ENCODE results near the gene CFLAR. TPM values are rescaled to one million over a fixed set of nuclear protein-coding genes. Genes with fewer than 3 reads are reported as not detected.
"Not testable (repeated sequence)": the region's sequence is repeated elsewhere in the genome, so short reads cannot be mapped to it uniquely, and the experiment has no call there.

The CFLAR gene
- total RNA-seq, 1 donor from 2014 or later: 415 TPM

DNA sequence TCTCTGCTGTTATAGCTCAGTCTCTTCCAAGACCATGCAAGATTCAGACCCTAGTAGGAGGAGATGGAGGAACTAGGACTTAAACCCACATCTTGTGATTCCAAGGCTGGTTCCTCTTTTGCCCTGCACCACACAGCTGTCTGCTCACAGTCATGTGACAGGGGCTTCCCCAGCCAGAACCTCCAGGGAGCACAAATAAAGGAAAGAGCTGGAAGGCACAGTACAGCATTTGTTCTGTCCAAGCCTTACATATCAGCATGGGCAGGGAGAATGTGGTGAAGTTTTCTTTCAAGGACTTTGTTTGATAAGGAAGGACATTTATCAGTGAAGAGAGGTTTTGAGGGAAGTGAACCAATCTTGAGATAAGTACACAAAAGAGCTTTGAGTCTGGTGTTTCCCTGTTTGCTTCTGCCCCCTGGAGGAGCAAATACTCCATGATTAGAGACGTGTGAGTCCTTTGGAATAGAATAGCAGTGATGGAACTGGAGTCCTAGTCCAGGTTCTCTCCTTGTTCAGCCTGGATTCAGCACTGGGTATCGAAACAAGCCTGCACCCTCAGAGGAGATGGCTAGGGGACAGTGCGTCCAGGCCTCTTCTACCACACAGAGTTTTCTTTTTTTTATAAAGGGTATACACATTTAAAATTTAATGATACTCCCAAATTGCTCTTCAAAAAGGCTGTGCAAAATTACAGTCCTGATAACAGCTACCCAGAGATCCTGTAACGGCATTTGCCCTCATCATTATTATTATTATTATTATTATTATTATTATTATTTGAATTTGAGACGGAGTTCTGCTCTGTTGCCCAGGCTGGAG is 42.4 kb downstream of the CFLAR start:
- no peaks in the 10 kb centered on the region for H3K27me3 Mint-ChIP-seq
- DNase-seq: peak; percentile 89
- intact Hi-C loops (cut with micrococcal nuclease): loop anchor here (1.0 to 5.0 kb wide), 3 partner anchors 41 to 196 kb away; partner anchors contain the start of genes HYCC2, NDUFB3 and ORC2

DNA sequence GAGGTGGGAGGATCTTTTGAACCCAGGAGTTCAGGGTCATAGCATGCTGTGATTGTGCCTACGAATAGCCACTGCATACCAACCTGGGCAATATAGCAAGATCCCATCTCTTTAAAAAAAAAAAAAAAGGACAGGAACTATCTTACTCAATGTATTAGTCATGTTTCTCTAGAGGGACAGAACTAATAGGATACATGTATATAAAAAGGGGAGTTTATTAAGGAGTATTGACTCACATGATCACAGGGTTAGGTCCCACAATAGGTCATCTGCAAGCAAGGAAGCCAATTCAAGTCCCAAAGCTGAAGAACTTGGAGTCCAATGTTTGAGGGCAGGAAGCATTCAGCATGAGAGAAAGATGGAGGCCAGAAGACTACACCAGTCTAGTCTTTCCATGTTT is 48.2 kb downstream of the CFLAR start:
- Mint-ChIP-seq H3K27me3 (no peaks in the 10 kb centered on the region), H3K36me3 (ENCODE audit: low read depth) (peaks cover 79% of the 10 kb centered on the region), H3K4me3 (no peak overlapping the region), H3K27ac (no peak overlapping the region), H3K4me1 (peaks cover 4% of the 10 kb centered on the region), H3K9me3 (peaks cover 3% of the 10 kb centered on the region)
- DNase-seq: no peak
- intact Hi-C loops (cut with micrococcal nuclease): no loop called here

More for the DNA sequence above, 42.4 kb downstream of the CFLAR start:
- Mint-ChIP-seq H3K9me3 (no peaks in the 10 kb centered on the region), H3K4me3 (peak overlapping the region; percentile 42), H3K36me3 (ENCODE audit: low read depth) (peaks cover 73% of the 10 kb centered on the region), H3K27ac (peak overlapping the region; percentile 77), H3K4me1 (peaks cover 18% of the 10 kb centered on the region)

DNA sequence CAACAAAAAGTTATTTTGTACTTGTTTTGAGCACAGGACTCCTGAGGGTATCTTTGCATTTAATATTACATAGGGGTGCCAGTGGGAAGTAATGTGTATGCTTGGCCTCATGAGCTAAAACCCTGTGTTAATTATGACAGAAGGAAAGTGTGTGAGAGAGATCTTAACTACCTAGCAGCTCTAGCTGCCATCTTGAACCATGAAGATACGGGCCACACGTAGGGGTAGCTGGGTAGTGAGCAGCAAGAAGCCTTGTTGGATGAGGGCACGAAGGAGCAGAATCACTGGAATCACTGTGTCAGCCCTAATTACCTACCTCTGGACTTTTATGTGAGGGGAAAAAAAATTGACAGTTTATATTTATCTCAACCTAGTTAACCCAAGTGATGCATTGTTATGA is 51.6 kb downstream of the CFLAR start:
- H3K9me3 Mint-ChIP-seq: peaks cover 3% of the 10 kb centered on the region
- intact Hi-C loops (cut with micrococcal nuclease): no loop called here
- H3K27me3 Mint-ChIP-seq: no peaks in the 10 kb centered on the region
- H3K4me1 Mint-ChIP-seq: peaks cover 2% of the 10 kb centered on the region
- no peak overlapping the region for H3K4me3 Mint-ChIP-seq
- no peak for DNase-seq
- no peak overlapping the region for H3K27ac Mint-ChIP-seq
- H3K36me3 Mint-ChIP-seq (ENCODE audit: low read depth): peaks cover 62% of the 10 kb centered on the region

DNA sequence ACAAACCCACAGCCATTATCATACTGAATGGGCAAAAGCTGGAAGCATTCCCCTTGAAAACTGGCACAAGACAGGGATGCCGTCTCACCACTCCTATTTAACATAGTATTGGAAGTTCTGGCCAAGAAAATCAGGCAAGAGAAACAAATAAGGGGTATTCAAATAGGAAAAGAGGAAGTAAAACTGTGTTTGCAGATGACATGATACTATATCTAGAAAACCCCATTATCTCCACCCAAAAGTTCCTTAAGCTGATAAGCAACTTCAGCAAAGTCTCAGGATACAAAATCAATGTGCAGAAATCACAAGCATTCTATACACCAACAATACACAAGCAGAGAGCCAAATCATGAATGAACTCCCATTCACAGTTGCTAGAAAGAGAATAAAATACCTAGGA is 52.5 kb downstream of the CFLAR start:
- DNase-seq; H3K9me3 Mint-ChIP-seq; H3K27ac Mint-ChIP-seq; H3K27me3 Mint-ChIP-seq; intact Hi-C loops (cut with micrococcal nuclease); H3K4me3 Mint-ChIP-seq; H3K4me1 Mint-ChIP-seq: not testable (repeated sequence)
- peaks cover 53% of the 10 kb centered on the region for H3K36me3 Mint-ChIP-seq (ENCODE audit: low read depth)

DNA sequence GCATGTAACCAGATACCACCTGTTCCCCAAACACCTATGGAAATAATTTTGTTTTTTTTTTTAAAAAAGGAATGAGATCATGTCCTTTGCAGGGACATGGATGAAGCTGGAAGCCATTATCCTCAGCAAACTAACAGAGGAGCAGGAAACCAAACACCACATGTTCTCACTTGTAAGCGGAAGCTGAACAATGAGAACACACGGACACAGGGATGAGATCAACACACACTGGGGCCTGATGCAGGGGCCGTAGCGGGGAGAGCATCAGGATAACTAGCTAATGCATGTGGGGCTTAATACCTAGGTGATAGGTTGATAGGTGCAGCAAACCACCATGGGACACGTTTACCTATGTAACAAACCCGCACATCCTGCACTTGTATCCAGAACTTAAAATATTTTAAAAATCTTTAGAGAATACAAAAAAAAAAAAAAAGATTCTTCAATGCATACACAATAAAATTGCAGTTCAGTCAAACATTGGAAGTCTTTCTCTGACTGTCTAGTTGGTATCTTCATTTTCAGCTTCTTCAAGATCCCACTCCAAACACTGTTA is 55.4 kb downstream of the CFLAR start:
- H3K4me3 Mint-ChIP-seq: no peak overlapping the region
- intact Hi-C loops (cut with micrococcal nuclease): loop anchor here (10.0 kb wide), 1 partner anchor 597 kb away; no protein-coding TSS in a partner anchor
- peaks cover 30% of the 10 kb centered on the region for H3K36me3 Mint-ChIP-seq (ENCODE audit: low read depth)
- no peak overlapping the region for H3K27ac Mint-ChIP-seq
- no peak for DNase-seq
- peaks cover 7% of the 10 kb centered on the region for H3K4me1 Mint-ChIP-seq
- H3K9me3 Mint-ChIP-seq: peaks cover 3% of the 10 kb centered on the region
- H3K27me3 Mint-ChIP-seq: no peaks in the 10 kb centered on the region

DNA sequence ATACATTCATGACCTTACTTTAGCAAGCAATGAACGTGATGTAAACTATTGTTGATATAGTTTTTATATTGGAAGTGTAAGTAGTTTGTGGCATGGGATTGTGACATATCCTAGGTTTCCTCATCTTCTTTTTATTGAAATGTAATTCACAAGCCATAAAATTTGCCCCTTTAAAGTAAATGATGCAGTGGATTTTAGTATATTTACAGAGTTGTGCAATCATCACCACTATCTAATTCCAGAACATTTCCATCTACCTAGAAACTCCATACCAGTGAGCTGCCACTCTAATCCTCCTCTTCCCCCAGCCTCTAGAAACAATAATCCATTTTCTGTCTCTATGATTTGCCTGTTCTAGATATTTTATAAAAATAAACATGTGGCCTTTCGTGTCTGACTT is 56.3 kb downstream of the CFLAR start:
- DNase-seq: no peak
- Mint-ChIP-seq H3K27me3 (no peaks in the 10 kb centered on the region), H3K36me3 (ENCODE audit: low read depth) (peaks cover 22% of the 10 kb centered on the region), H3K4me3 (no peak overlapping the region), H3K27ac (no peak overlapping the region), H3K4me1 (peaks cover 9% of the 10 kb centered on the region), H3K9me3 (peaks cover 3% of the 10 kb centered on the region)
- intact Hi-C loops (cut with micrococcal nuclease): loop anchor here (10.0 kb wide), 1 partner anchor 597 kb away; no protein-coding TSS in a partner anchor

DNA sequence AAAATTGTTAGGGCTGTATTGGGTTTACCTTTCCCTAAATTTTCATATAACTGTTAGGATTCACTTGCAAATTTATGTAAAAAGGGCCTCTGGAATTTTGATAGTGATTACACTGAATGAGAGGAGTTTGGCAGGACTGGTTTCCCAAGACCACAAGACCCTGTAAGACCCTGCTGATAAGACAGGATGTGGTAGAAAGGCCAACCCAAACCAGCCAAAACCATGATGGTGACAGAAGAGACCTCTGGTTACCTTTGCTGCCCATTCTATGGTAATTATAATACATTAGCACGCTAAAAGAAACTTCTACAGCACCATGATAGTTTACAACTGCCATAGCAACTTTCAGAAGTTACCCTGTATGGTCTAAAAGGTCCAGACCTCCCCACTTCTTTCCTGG is 58.7 kb downstream of the CFLAR start:
- Mint-ChIP-seq H3K27ac (no peak overlapping the region), H3K4me3 (no peak overlapping the region), H3K36me3 (ENCODE audit: low read depth) (peaks cover 2% of the 10 kb centered on the region), H3K9me3 (no peaks in the 10 kb centered on the region), H3K27me3 (no peaks in the 10 kb centered on the region), H3K4me1 (peaks cover 13% of the 10 kb centered on the region)
- DNase-seq: no peak
- intact Hi-C loops (cut with micrococcal nuclease): loop anchor here (5.0 to 10.0 kb wide), 2 partner anchors 102 to 600 kb away; partner anchors contain the start of genes HYCC2 and NDUFB3

DNA sequence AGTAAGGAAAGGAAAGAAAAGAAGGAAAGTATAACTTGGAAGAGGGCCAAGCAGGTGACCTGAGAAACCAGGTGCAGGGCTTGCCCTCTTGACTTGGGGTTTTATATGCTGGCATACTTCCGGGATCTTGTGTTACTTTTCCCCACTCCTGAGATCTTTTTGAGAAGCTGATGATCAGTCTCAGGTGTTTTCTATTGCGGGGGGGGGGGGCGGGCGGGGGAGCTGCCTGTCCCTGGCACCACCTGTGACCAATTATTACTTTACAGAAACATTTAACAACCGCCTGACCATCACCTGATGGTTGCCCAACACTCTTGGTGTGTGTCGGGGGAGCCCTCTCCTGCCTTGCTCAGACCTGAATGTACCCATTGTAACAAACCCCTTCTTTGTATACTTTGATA is 60.1 kb downstream of the CFLAR start:
- Mint-ChIP-seq H3K36me3 (ENCODE audit: low read depth) (no peaks in the 10 kb centered on the region), H3K4me1 (peaks cover 19% of the 10 kb centered on the region), H3K27ac (no peak overlapping the region), H3K4me3 (no peak overlapping the region), H3K9me3 (no peaks in the 10 kb centered on the region), H3K27me3 (no peaks in the 10 kb centered on the region)
- intact Hi-C loops (cut with micrococcal nuclease): loop anchor here (2.0 to 10.0 kb wide), 3 partner anchors 104 to 601 kb away; partner anchors contain the start of genes HYCC2 and NDUFB3
- no peak for DNase-seq

DNA sequence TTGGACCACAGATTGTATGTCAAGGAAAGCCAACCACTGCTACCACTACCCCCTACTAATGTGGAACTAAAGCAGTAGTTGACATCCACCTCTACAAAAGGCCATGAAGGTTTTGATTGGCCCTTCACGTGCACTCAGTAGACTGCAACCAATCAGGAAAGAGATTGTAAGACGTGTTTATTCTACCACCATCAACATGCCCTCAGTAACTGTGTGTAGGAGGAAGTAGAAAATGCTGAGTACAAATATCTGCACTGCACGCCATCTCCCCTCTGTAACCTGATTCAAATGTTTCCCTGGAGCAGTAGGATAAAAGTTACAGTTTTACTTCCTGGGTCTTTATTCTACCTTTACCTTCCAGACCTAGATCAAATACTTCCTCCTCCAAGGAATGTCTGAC is 64.0 kb downstream of the CFLAR start:
- Mint-ChIP-seq H3K9me3 (no peaks in the 10 kb centered on the region), H3K27me3 (no peaks in the 10 kb centered on the region), H3K4me3 (no peak overlapping the region), H3K36me3 (ENCODE audit: low read depth) (peaks cover 3% of the 10 kb centered on the region), H3K4me1 (peaks cover 36% of the 10 kb centered on the region), H3K27ac (no peak overlapping the region)
- intact Hi-C loops (cut with micrococcal nuclease): loop anchor here (5.0 kb wide), 1 partner anchor 368 kb away; the partner anchor contains the start of gene BZW1
- DNase-seq: no peak

DNA sequence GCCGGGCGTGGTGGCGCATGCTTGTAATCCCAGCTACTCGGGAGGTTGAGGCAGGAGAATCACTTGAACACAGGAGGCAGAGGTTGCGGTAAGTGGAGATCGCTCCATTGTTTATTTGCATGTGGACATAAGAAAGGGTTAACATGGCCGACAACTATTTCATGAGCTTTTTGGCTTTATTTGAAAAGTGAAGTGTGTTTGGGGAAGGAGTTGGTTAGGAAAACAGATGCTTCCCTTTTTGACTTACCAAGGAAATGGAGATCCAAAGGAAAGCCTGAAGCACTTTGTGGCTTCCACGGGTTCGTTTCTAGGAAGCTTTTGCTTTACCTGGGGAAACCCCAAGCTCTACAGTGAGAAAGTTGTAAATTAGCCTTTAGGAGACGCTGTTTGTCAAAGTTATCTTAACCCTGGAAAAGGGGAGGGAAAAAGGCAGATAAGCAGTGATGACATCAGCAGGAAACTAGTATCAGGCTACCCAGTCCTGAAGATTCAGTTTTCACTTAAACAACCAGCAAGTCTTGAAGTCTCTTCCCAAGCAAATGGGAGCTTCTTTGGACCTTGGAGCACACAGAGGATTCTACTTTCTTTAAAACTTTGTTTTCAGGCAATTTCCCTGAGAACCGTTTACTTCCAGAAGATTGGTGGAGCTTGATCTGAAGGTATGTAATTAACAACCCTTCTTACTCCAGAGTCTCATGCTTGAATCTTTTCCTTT is 66.8 kb downstream of the CFLAR start, which contains the start of gene CASP10:
Gene CASP10 (plus strand): TSS at position 492 of the 715 bp plus-strand sequence. CDS start 2,637 bp downstream, outside the sequence.
- Mint-ChIP-seq H3K4me3 (peak within 1 kb of the TSS; percentile 98), H3K27me3 (no peaks in the 10 kb centered on the region), H3K27ac (peak within 1 kb of the TSS; percentile 95), H3K9me3 (peaks cover 4% of the 10 kb centered on the region), H3K4me1 (peaks cover 49% of the 10 kb centered on the region), H3K36me3 (ENCODE audit: low read depth) (peaks cover 18% of the 10 kb centered on the region)
- DNase-seq: peak; percentile 87
- intact Hi-C loops (cut with micrococcal nuclease): loop anchor here (1.0 to 5.0 kb wide), 6 partner anchors 49 to 850 kb away; partner anchors contain the start of genes BZW1, FZD7 and ORC2

DNA sequence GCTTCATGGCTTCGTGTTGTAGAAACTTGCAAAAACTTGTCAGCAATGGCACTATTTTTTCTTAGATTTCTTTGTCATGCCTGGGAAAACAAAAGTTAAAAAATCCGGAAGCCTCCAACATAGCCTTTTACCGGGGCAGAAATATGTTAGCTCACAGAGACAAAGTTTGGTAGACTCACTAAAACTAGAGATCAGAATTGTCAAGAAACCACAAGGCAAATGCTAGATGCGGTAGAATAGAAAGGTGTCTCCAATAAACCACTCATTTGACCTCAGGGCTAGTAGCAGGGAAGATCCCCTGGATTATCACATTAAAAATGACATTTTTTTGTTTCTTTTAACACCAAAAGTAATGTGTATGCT is 67.4 kb downstream of the CFLAR start:
- Mint-ChIP-seq H3K27ac (peak overlapping the region; percentile 92), H3K4me1 (peaks cover 52% of the 10 kb centered on the region), H3K36me3 (ENCODE audit: low read depth) (peaks cover 24% of the 10 kb centered on the region), H3K4me3 (peak overlapping the region; percentile 98), H3K27me3 (no peaks in the 10 kb centered on the region), H3K9me3 (peaks cover 4% of the 10 kb centered on the region)
- intact Hi-C loops (cut with micrococcal nuclease): loop anchor here (1.0 to 5.0 kb wide), 6 partner anchors 49 to 849 kb away; partner anchors contain the start of genes BZW1, FZD7 and ORC2
- DNase-seq: peak; percentile 66

DNA sequence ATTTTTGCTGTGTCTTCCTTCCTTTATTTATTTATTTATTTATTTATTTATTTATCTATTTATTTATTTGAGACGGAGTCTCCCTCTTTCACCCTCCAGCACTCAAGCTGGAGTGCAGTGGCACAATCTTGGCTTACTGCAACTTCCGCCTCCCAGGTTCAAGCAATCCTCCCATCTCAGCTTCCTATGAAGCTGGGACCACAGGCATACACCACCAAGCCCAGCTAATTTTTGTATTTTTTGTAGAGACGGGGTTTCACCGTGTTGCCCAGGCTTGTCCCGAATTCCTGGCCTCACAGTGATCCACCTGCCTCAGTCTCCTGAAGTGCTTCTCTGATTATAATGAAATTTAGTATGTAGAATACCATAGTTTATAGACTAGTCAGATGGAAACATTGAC is 67.9 kb downstream of the CFLAR start:
- Mint-ChIP-seq H3K4me1 (peaks cover 55% of the 10 kb centered on the region), H3K4me3 (peak overlapping the region; percentile 98), H3K36me3 (ENCODE audit: low read depth) (peaks cover 28% of the 10 kb centered on the region), H3K27ac (peak overlapping the region; percentile 95)
- H3K9me3 Mint-ChIP-seq, H3K27me3 Mint-ChIP-seq: not testable (repeated sequence)
- DNase-seq: peak; percentile 70
- intact Hi-C loops (cut with micrococcal nuclease): loop anchor here (1.0 to 5.0 kb wide), 9 partner anchors 10 to 849 kb away; partner anchors contain the start of genes BZW1, FZD7 and ORC2

DNA sequence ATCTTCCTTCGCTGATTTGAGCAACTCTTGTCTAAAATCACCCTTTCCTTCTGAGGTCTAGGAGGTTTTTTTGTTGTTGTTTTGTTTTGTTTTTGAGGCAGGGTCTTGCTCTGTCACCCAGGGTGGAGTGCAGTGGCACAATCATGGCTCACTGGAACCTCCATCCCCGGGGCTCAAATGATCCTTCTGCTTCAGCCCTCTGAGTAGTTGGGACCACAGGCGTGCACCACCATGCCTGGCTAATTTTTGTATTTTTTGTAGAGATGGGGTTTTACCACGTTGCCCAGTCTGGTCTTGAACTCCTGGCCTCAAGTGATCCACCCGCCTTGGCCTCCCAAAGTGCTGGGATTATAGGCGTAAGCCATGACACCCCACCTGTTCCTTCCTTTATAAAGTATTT is 68.3 kb downstream of the CFLAR start:
- H3K9me3 Mint-ChIP-seq, H3K27me3 Mint-ChIP-seq: not testable (repeated sequence)
- peak; percentile 68 for DNase-seq
- Mint-ChIP-seq H3K27ac (peak overlapping the region; percentile 95), H3K4me3 (peak overlapping the region; percentile 98), H3K36me3 (ENCODE audit: low read depth) (peaks cover 32% of the 10 kb centered on the region), H3K4me1 (peaks cover 55% of the 10 kb centered on the region)
- intact Hi-C loops (cut with micrococcal nuclease): loop anchor here (1.0 to 5.0 kb wide), 4 partner anchors 10 to 372 kb away; partner anchors contain the start of gene BZW1
